Kidney (tissue), 14 donors: ENCODE measurements around the gene TMEM44. TPM values are rescaled to one million over a fixed set of nuclear protein-coding genes. Genes with fewer than 3 reads are reported as not detected.
"Not testable (repeated sequence)": the region's sequence is repeated elsewhere in the genome, so short reads cannot be mapped to it uniquely, and the experiment has no call there.

Experiments used
- DNase-seq, 5 donors: peaks; one replicate each; pipeline ENCODE4 v3.0.0-alpha.2; 2013 to 2020
- FAIRE-seq: peaks from 2 replicates; lab custom pipeline; 2012; peaks lifted over from hg19 to GRCh38; lab: Jason Lieb, UNC
- H3K27ac ChIP-seq, 2 donors: one replicate each; pipeline ENCODE4 v1.7.0; 2013; ENCODE audit warnings: low read depth in 2 of 2, low read length in 2 of 2, inconsistent platforms in 1 of 2
- H3K27me3 ChIP-seq: one replicate; pipeline ENCODE4 v1.7.1; 2013; ENCODE audit warnings: low read length, inconsistent platforms; ENCODE audit not compliant: control insufficient read depth, insufficient read depth
- H3K36me3 ChIP-seq, 3 donors: one replicate each; pipeline versions ENCODE4 v1.7.0 to v1.7.1; 2013; ENCODE audit warnings: low read length in 3 of 3, control low read depth in 1 of 3, inconsistent platforms in 1 of 3; ENCODE audit not compliant: insufficient read depth in 3 of 3, control insufficient read depth in 2 of 3
- H3K4me1 ChIP-seq, 3 donors: one replicate each; pipeline versions ENCODE4 v1.7.0 to v1.7.1; 2013; ENCODE audit warnings: low read length in 3 of 3, inconsistent platforms in 1 of 3, low read depth in 1 of 3; ENCODE audit not compliant: control insufficient read depth in 2 of 3, insufficient read depth in 2 of 3
- H3K4me3 ChIP-seq, 3 donors: one replicate each; pipeline versions ENCODE4 v1.7.0 to v1.8.1; 2013; ENCODE audit warnings: low read length in 3 of 3, control low read depth in 1 of 3, inconsistent platforms in 1 of 3
- H3K9ac ChIP-seq, 3 donors: one replicate each; pipeline versions ENCODE4 v1.7.0 to v1.7.1; 2013; ENCODE audit warnings: low read length in 3 of 3, control low read depth in 1 of 3, inconsistent platforms in 1 of 3
- H3K9me3 ChIP-seq, 3 donors: one replicate each; pipeline versions ENCODE4 v1.7.0 to v1.7.1; 2013; ENCODE audit warnings: low read length in 3 of 3, control low read depth in 1 of 3, inconsistent platforms in 1 of 3; ENCODE audit not compliant: control insufficient read depth in 2 of 3, insufficient read depth in 1 of 3
- intact Hi-C: fragments of 100-400 bp; cut with DNase I; formaldehyde crosslinking; loops from one replicate; pipeline ENCODE4 v1.11.1; 2022
- polyA plus RNA-seq: library from polyadenylated mRNA; stranded (reverse); fragments of 350-450 nt; fragmentation: Illumina TruSeq; extraction: RNeasy Lipid Tissue Mini Kit (QIAGEN cat#74804); gene quantifications from one replicate; pipeline ENCODE4 v1.2.3, GENCODE V29; 2014; ENCODE audit warnings: low read depth, low replicate concordance; ENCODE audit not compliant: insufficient read depth
- total RNA-seq: library from RNA; stranded (reverse); fragmentation: NEBNext Ultra II Directional; extraction: Animal tissue kit (Norgen Biotek cat#: 25700); gene quantifications from one replicate; pipeline ENCODE4 v1.2.1, GENCODE V29; 2021
- TF ChIP-seq, protein P1 (sequence below): IDR thresholded peaks from 3 replicates; pipeline ENCODE4 v1.5.1; 2012; ENCODE audit warnings: mild to moderate bottlenecking, moderate library complexity, borderline replicate concordance; ENCODE audit not compliant: insufficient read depth; ENCODE audit errors: extremely low read depth
- donor health status: control.
- donor health status: control.
- donor health status: control.
- donor health status: control.
- donor health status: control.
- donor health status: DM: yes; HTN: yes; CAD: no.
- donor health status: Normal renal cell carcinoma (clear cell type).

The TMEM44 gene
- total and polyA plus RNA-seq, 2 donors from 2014 or later, result 7.0 to 15.7 TPM

- no peak for DNase-seq
- Histone ChIP-seq H3K27ac (no peak overlapping the region), H3K4me1 (no peaks in the 10 kb centered on the region), H3K4me3 (no peak overlapping the region), H3K9me3 (no peaks in the 10 kb centered on the region), H3K36me3 (no peaks in the 10 kb centered on the region), H3K27me3 (no peaks in the 10 kb centered on the region), H3K9ac (no peak overlapping the region)
- intact Hi-C loops, result no loop called here
- TF ChIP-seq, protein P1, sequence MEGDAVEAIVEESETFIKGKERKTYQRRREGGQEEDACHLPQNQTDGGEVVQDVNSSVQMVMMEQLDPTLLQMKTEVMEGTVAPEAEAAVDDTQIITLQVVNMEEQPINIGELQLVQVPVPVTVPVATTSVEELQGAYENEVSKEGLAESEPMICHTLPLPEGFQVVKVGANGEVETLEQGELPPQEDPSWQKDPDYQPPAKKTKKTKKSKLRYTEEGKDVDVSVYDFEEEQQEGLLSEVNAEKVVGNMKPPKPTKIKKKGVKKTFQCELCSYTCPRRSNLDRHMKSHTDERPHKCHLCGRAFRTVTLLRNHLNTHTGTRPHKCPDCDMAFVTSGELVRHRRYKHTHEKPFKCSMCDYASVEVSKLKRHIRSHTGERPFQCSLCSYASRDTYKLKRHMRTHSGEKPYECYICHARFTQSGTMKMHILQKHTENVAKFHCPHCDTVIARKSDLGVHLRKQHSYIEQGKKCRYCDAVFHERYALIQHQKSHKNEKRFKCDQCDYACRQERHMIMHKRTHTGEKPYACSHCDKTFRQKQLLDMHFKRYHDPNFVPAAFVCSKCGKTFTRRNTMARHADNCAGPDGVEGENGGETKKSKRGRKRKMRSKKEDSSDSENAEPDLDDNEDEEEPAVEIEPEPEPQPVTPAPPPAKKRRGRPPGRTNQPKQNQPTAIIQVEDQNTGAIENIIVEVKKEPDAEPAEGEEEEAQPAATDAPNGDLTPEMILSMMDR, result no peak
- no peak for FAIRE-seq
These were observed 86.2 kb downstream of the TMEM44 start for GRCh38 chr3:194547042-194547441.

DNA sequence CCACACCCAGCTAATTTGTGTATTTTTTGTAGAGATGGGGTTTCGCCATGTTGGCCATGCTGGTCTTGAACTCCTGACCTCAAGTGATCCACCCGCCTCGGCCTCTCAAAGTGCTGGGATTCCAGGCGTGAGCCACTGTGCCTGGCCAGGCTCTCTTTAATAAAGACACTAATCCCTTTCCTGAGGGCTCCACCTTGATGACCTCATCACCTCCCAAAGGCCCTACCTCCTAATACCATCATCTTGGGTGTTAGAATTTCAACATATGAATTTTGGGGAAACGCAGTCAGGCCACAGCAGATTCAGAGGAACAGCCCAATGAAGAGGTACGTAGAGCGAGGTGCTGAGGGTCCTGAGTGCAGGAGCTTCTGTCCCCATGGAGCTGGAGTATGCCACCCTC is 87.7 kb downstream of the TMEM44 start:
- FAIRE-seq, H3K4me3 ChIP-seq, H3K4me1 ChIP-seq, H3K36me3 ChIP-seq, H3K9ac ChIP-seq, H3K27me3 ChIP-seq, intact Hi-C loops, DNase-seq, H3K27ac ChIP-seq, H3K9me3 ChIP-seq: not testable (repeated sequence)

- intact Hi-C loops, result no loop called here
- no peak for DNase-seq
- no peaks in the 10 kb centered on the region for H3K4me1 ChIP-seq
- H3K27me3 ChIP-seq, result no peaks in the 10 kb centered on the region
- FAIRE-seq, result no peak
- H3K9me3 ChIP-seq, result no peaks in the 10 kb centered on the region
- H3K27ac ChIP-seq, result no peak overlapping the region
- H3K4me3 ChIP-seq, result no peak overlapping the region
- H3K9ac ChIP-seq, result no peak overlapping the region
- TF ChIP-seq, protein P1, result no peak
- H3K36me3 ChIP-seq, result no peaks in the 10 kb centered on the region
These were observed 89.7 kb downstream of the TMEM44 start for GRCh38 chr3:194543550-194543949.

GRCh38 chr3:194541483-194541882 is 91.7 kb downstream of the TMEM44 start:
- H3K27ac ChIP-seq, result no peak overlapping the region
- TF ChIP-seq, protein P1, result no peak
- H3K27me3 ChIP-seq, result no peaks in the 10 kb centered on the region
- no peaks in the 10 kb centered on the region for H3K9me3 ChIP-seq
- peaks cover 0 to 15% (median 5%) of the 10 kb centered on the region in 3 donors for H3K4me1 ChIP-seq
- FAIRE-seq, result no peak
- H3K36me3 ChIP-seq, result no peaks in the 10 kb centered on the region
- no peak overlapping the region for H3K9ac ChIP-seq
- intact Hi-C loops, result no loop called here
- H3K4me3 ChIP-seq, result no peak overlapping the region
- no peak for DNase-seq
